Fibroblast of the aortic adventitia (primary cell): ENCODE measurements around the gene CAV2. TPM values are rescaled to one million over a fixed set of nuclear protein-coding genes. Genes with fewer than 3 reads are reported as not detected.
A peak's percentile ranks its signal among the peaks of the same experiment; 100 is the strongest.

Experiments
- DNase-seq: peaks from one replicate; pipeline ENCODE4 v3.0.0-alpha.2; 2010; ENCODE audit warnings: low read depth
- H3K4me3 ChIP-seq: 2 replicates; pipeline ENCODE4 v1.5.1; 2011; ENCODE audit warnings: low read depth, mild to moderate bottlenecking, control low read depth, low read length, moderate library complexity
- total RNA-seq: library from RNA; depleted of rRNA; stranded (reverse); fragments of >200 nt; gene quantifications from 2 replicates; pipeline ENCODE4 v1.2.3, GENCODE V29; 2012; ENCODE audit warnings: low replicate concordance
- TF ChIP-seq, protein P1 (sequence below): IDR thresholded peaks from 2 replicates; pipeline ENCODE4 v1.5.1; 2011; ENCODE audit warnings: mild to moderate bottlenecking, low read length, control low read depth, inconsistent platforms; ENCODE audit not compliant: insufficient read depth

CAV2 gene
- total RNA-seq, 1 donor: 113 TPM

DNA sequence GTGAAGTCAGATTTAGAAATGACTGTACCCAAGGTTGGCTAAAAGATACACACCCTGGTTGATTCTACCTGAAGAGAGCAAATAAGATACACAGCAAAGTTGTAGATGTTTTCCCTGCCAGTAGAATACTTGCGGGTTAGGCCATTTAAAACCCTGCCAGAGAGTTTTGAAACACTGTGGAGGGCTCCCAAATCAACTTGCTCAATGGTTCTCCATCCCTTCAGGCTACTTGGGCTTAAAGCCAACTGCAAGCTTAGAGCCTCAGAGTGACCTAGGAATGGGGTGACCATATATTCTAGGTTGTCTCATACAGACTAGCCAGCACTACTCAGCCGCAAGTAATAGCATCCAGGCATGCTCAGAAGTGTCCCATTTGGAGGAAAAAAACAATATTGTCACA, 35.3 kb downstream of the CAV2 start:
- TF ChIP-seq, protein P1, sequence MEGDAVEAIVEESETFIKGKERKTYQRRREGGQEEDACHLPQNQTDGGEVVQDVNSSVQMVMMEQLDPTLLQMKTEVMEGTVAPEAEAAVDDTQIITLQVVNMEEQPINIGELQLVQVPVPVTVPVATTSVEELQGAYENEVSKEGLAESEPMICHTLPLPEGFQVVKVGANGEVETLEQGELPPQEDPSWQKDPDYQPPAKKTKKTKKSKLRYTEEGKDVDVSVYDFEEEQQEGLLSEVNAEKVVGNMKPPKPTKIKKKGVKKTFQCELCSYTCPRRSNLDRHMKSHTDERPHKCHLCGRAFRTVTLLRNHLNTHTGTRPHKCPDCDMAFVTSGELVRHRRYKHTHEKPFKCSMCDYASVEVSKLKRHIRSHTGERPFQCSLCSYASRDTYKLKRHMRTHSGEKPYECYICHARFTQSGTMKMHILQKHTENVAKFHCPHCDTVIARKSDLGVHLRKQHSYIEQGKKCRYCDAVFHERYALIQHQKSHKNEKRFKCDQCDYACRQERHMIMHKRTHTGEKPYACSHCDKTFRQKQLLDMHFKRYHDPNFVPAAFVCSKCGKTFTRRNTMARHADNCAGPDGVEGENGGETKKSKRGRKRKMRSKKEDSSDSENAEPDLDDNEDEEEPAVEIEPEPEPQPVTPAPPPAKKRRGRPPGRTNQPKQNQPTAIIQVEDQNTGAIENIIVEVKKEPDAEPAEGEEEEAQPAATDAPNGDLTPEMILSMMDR: no peak
- no peak overlapping the region for H3K4me3 ChIP-seq
- DNase-seq: peak; percentile 84

DNA sequence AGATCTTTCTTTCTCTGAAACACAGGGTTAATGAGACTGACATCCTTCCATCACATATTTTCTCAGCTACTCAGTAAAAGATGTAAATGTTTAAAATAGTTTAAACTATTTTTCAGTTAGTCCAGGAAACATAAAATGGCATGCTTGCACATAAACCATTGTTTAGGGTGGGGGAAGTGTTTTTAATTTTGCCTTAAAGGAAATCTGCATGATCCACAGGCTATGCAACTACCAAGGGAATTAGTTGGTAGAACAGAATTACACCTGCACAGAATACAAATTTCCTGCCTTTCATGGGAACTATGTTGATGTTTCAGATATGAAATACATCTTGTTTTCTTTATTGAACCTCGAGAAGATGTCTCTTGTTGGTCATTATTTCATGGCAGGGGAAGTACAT, 35.9 kb downstream of the CAV2 start:
- H3K4me3 ChIP-seq: no peak overlapping the region
- TF ChIP-seq, protein P1: no peak
- DNase-seq: no peak

DNA sequence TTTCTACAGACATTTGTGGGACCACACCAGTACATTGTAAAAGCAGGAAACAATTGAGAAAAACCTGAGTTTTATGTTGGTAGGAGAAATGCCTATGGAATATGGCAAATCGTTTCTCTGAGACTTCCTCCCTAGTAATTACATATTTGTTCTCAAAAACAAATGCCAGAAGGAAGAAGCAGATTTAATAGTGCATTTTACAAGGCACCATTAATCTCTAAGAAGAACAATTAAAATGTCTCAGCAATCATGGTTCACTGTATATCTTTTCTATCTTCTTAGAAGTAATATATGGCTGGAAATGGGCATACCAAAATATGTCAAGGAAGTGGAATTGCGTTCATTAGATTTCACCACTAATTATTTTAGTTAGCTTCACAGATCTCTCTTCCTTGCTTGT, 38.6 kb downstream of the CAV2 start:
- no peak for DNase-seq
- TF ChIP-seq, protein P1: no peak
- H3K4me3 ChIP-seq: no peak overlapping the region

DNA sequence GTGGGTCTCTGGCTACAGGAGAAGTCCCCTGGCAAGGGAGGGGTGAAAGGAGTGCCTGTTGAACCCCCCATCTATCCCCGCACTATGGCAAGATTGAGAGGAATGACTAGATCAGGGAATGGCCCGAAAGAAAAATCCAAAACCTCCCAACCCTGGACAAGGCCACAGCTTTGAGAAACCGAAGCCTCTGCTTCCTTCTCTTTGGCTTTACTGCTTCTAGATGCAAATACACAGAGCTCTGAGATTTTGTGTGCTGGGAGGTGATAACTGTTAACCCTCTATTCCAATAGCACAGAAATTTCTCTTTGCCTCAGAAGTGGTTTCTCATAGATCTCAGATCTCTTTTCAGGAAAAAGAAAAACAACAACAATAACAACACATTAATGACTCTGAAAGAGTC, 40.3 kb downstream of the CAV2 start:
- TF ChIP-seq, protein P1: no peak
- DNase-seq: no peak

DNA sequence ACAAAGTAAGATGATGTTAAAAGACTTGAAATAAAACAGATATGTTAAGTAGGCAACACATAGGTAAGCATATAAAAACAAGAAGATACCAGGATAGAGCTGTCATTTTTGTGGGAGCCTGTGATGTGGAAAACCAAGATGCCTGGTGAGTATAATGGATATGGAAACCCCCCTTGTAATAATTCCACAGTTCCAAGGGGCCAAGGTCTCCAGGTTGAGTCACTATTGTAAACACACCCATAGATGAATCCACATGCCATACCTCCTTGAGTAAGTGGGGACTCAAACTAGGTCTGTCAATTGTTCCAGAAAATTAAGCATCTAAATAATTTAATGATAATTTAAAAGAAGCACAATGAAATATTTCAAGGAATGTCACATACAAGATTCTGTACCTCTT, 41.2 kb downstream of the CAV2 start:
- H3K4me3 ChIP-seq: no peak overlapping the region
- DNase-seq: no peak
- TF ChIP-seq, protein P1: no peak

More for the DNA sequence above, 40.3 kb downstream of the CAV2 start:
- H3K4me3 ChIP-seq: no peak overlapping the region

DNA sequence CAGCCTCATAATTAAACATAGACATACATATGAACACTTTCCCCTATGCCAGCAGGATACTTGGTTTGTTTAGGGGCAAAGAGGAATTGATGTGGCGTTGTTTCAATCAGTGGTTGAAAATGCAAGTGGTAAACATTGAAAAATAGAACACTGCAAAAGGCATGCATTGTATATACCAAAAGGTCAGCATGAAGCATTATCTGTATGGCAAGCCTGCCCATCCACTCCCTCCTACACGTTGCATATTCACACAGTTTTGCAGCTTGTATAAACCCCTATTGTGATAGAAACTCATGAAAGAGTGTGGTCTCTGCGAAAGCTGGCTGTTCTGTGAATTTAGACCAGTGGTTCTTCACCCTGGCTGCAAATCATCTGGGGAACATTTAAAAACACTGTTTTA, 42.4 kb downstream of the CAV2 start:
- TF ChIP-seq, protein P1: no peak
- H3K4me3 ChIP-seq: no peak overlapping the region
- no peak for DNase-seq

DNA sequence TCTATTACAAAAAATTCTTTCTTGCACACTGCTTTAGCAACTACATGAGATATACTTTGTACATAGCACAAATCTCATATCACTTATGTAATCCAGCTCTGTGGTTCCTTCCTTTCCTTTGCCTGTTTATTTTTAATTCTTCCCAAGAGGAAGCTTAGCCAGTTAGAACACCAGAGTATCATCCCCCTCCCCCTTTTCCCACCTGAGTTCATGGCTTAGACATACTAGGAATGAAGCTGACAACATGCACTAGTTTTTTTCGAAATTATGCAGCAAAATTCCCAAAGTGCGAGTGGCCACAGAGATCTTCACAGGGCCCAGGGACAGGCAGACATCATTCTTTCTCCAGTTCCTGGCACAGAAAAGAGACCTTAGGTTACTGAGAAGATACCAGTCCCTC, 43.1 kb downstream of the CAV2 start:
- no peak overlapping the region for H3K4me3 ChIP-seq
- TF ChIP-seq, protein P1: no peak
- DNase-seq: no peak
